Stimulated activated effector memory CD8-positive, alpha-beta T cell treated with anti-CD3 and anti-CD28 coated beads, Interleukin-12 subunit alpha, Interleukin-12 subunit beta, amount 100 ng/mL, for 72 hours (primary cell): ENCODE results near the gene PRR15L.

ENCODE experiments used
- ATAC-seq: fragments of 150-1000 bp; cut with Tn5 transposase; 2 replicates; pipeline ENCODE4 v1.10.0; 2021
- DNase-seq, 2 donors: peaks; one replicate each; pipeline ENCODE4 v3.0.0; 2021 to 2022; ENCODE audit warnings: low spot score in 2 of 2
- H3K27ac Mint-ChIP-seq: one replicate; pipeline ENCODE4 v1.8.0; 2022; ENCODE audit warnings: mild to moderate bottlenecking, mixed read lengths
- H3K36me3 Mint-ChIP-seq: one replicate; pipeline ENCODE4 v1.8.0; 2022; ENCODE audit warnings: mild to moderate bottlenecking, mixed read lengths
- H3K4me1 Mint-ChIP-seq: one replicate; pipeline ENCODE4 v1.8.0; 2022; ENCODE audit warnings: mixed read lengths
- H3K4me3 Mint-ChIP-seq: one replicate; pipeline ENCODE4 v1.8.0; 2022; ENCODE audit warnings: mild to moderate bottlenecking, mixed read lengths
- H3K9me3 Mint-ChIP-seq: one replicate; pipeline ENCODE4 v1.8.0; 2022; ENCODE audit warnings: mixed read lengths

Gene PRR15L

DNA sequence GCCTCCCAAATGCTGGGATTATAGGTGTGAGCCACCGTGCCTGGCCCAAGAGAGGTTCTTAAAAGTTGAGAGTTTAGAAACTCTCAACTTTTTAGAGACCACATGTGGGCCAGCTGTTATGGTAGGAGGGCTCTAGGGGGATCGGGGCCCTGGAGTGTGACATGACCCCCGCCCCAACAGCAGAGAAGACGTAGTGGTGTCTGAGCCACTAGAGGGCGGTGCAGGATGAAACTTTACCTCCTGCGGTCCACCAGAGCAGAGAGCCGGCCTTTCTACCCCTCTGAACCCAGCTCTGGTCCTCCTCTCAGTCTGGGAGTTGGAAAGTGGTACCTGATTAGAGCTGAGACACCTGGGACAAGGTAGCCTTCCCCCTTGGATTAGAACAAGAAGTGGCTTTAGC, 20.6 kb upstream of the PRR15L start:
- Mint-ChIP-seq H3K27ac (no peak overlapping the region), H3K9me3 (no peaks in the 10 kb centered on the region), H3K4me1 (peaks cover 33% of the 10 kb centered on the region), H3K4me3 (no peak overlapping the region), H3K36me3 (peaks cover 97% of the 10 kb centered on the region)
- ATAC-seq (peak; percentile 66), DNase-seq (peak; percentile 16 to 74)

DNA sequence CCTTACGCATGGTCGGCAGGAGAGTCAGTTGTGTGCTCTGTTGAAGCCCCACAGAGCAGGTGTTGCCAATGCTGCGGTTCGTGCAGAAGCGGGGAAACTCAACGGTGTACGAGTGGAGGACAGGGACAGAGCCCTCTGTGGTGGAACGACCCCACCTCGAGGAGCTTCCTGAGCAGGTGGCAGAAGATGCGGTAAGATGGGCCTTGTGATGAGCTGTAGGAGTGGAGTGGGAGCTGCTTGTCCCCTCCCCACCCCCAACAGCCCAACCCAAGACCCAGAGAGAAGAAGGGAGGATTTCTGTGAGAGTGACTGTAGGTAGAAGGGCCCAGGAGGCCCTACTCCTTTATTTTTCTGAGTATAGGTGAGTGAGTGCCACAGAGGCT, 18.1 kb upstream of the PRR15L start:
- no peaks in the 10 kb centered on the region for H3K9me3 Mint-ChIP-seq
- peaks cover 11% of the 10 kb centered on the region for H3K4me1 Mint-ChIP-seq
- peaks cover 82% of the 10 kb centered on the region for H3K36me3 Mint-ChIP-seq
- peak overlapping the region; percentile 68 for H3K27ac Mint-ChIP-seq
- DNase-seq = no peak
- H3K4me3 Mint-ChIP-seq = no peak overlapping the region
- no peak for ATAC-seq

DNA sequence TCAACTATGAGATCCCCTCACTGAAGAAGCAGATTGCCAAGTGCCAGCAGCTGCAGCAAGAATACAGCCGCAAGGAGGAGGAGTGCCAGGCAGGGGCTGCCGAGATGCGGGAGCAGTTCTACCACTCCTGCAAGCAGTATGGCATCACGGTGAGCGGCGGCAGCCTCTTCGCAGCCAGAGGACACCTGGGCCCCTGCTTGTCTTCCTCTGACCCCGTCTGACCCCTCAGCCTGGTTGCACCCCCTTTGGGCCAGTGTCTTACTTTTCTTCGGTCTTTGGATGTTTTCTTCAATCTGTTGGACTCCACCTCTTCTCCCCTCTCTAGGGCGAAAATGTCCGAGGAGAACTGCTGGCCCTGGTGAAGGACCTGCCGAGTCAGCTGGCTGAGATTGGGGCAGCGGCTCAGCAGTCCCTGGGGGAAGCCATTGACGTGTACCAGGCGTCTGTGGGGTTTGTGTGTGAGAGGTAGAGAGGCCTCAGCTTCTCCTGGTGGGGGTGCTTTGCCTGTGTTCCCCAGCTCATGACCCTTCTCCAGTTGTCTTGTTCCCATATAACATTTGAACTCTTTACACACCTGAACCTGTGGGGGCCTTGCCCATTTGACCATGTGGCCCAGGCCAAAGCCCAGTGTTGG, 17.6 kb upstream of the PRR15L start:
- Mint-ChIP-seq H3K36me3 (peaks cover 77% of the 10 kb centered on the region), H3K4me3 (no peak overlapping the region), H3K4me1 (peaks cover 10% of the 10 kb centered on the region), H3K27ac (peak overlapping the region; percentile 68), H3K9me3 (no peaks in the 10 kb centered on the region)
- no peak for DNase-seq
- ATAC-seq = no peak

DNA sequence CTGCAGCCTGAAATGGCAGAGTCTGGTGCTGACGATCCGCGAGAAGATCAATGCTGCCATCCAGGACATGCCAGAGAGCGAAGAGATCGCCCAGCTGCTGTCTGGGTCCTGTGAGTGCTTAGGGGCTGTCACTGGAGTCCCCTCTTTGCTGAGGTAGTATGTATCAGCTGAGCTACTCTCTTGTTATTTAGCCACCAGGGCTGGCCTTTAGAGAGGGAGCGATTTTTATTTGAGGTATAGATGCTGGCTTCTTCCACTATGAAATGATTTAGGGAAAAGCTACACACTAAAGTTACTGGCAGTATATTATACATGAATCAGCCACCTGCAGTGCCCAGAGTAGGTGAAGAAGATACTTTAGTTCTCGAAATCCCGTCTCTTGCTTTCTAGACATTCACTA, 15.9 kb upstream of the PRR15L start:
- Mint-ChIP-seq H3K9me3 (no peaks in the 10 kb centered on the region), H3K4me1 (peaks cover 13% of the 10 kb centered on the region), H3K4me3 (no peak overlapping the region), H3K27ac (no peak overlapping the region), H3K36me3 (peaks cover 59% of the 10 kb centered on the region)
- DNase-seq (no peak), ATAC-seq (no peak)

DNA sequence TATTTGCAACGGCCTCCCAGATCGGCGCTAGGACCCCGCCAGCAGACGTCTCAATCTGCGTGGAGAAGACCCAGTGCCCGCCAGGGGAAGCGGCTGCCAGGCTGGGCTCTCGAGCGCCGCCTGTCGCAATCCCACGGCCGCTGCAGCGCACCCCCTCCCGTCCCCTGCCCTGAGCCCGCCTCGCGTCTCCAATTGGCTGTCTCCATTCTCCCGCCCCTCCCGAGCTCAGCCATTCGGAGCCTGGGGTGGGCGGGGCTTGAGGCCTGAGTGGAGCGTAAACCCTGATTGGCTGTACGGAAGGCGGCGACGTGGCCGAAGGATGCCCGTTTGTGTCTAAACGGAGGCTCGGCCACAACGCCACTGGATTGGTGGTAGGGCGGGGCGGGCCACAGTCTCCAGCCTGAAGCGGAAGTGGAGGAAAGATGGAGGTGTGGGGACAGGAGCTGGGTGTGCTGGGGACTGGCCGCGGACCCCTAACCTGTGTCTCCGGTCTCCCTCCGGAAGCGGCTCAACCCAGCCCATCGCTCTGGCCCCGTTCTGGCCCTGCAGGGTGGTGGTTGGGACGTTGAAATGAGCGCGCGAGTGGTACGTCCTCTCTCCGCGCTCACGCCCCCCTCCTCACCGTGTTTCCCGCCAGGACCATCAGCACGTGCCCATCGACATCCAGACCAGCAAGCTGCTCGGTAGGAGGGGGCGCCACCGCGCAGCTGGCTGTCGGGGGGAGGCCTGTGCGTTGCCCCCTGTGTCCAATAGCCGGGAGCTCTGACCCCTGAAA, 13.2 kb upstream of the PRR15L start, which contains the start of gene CDK5RAP3:
TSS of gene CDK5RAP3 (plus strand) at position 389 of the 775 bp plus-strand sequence. CDS start at position 423, 34 bp downstream.
- Mint-ChIP-seq H3K36me3 (peaks cover 40% of the 10 kb centered on the region), H3K4me1 (peaks cover 13% of the 10 kb centered on the region), H3K9me3 (no peaks in the 10 kb centered on the region), H3K4me3 (peak within 1 kb of the TSS; percentile 95), H3K27ac (peak within 1 kb of the TSS; percentile 95)
- DNase-seq (peak; percentile 99 to 100), ATAC-seq (peak; percentile 97)

DNA sequence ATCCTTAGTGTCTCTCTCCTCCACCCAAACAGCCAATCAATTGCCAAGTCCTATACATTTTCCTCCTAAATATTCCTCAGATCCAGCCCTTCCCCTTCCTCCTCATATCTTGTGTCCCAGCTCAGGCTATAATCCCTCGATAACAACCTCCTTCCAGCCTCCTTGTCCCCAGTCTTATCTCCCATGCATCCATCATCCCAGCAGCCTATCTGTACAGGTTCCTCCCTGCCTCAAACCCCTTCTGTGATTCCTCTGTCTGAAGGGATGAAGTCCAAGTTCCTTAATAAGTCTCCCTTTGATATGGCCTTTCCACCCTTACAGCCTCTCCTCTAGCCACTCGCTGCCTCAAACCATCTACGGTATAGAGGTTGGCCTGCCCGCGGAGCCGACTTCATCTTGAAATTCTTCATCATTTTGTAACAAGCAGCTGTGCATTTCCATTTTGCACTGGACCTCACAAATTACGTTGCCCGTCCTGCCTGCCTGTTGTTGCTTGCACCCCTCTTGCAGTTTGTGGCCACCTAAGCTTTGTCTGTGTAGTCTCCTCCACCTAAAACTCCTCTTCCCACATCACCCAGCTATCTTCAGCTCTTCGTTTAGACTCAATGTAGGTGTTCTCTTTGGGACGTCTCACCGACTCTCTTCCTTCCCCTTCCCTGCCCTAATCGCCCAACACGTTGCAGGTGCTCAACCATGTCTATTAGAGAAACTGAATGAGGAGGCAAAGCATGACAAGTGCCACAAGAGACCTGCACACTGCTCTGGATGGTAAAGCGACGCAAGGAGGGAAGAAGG, 12.4 kb upstream of the PRR15L start:
- Mint-ChIP-seq H3K4me1 (peaks cover 13% of the 10 kb centered on the region), H3K4me3 (peak overlapping the region; percentile 95), H3K27ac (peak overlapping the region; percentile 95), H3K9me3 (no peaks in the 10 kb centered on the region), H3K36me3 (peaks cover 32% of the 10 kb centered on the region)
- ATAC-seq (no peak), DNase-seq (no peak)

DNA sequence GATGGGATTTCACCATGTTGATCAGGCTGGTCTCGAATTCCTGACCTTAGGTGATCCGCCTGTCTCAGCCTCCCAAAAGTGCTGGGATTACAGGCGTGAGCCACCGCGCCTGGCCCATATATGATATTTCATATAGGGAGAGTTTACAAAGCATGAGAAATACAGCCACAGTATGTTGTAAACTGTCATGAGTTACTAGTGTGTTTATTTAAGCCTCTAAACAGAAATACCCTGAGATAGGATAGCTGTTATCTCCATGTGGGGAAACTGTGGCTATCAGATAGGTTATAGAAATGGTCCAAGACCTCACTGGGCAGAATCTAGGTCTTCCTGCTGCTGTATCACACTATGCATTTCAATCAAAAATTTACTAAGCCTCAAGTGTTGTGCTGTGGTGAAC, 11.2 kb upstream of the PRR15L start:
- peaks cover 21% of the 10 kb centered on the region for H3K36me3 Mint-ChIP-seq
- H3K27ac Mint-ChIP-seq = no peak overlapping the region
- peaks cover 13% of the 10 kb centered on the region for H3K4me1 Mint-ChIP-seq
- H3K4me3 Mint-ChIP-seq = no peak overlapping the region
- ATAC-seq (no peak), DNase-seq (no peak)
- H3K9me3 Mint-ChIP-seq = no peaks in the 10 kb centered on the region

DNA sequence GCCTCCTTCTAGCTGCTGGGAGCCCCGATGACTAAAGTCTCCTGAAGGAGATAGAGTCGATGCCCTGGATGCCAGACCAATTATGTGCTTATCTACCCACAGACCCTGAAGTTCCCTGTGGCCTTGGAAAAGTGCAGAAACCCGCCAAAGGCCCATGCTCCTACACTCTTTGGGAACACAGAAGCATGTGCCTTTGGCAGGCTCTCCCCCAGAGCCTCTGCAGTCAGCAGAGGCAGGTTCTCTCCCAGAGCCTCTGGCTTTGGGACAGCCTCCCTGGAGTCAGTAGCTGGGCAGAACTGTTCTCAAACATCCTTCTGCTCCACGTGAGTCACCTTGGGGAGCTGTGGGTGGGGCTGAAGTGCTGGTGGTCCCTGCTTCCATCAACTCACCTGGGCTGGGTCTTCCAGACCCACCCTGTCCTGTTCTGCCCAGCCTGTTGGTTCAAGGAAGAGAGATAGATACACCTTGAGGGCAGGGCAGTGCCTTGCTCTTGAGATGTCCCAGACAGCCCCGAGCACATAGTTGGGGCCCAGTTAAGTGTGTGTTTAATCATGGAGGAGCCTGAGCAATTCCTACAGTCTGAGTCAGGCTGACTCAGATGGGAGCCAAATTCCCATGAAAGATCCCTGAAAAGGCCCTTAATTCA, 10.0 kb upstream of the PRR15L start:
- ATAC-seq (no peak), DNase-seq (no peak)
- H3K36me3 Mint-ChIP-seq = peaks cover 15% of the 10 kb centered on the region

DNA sequence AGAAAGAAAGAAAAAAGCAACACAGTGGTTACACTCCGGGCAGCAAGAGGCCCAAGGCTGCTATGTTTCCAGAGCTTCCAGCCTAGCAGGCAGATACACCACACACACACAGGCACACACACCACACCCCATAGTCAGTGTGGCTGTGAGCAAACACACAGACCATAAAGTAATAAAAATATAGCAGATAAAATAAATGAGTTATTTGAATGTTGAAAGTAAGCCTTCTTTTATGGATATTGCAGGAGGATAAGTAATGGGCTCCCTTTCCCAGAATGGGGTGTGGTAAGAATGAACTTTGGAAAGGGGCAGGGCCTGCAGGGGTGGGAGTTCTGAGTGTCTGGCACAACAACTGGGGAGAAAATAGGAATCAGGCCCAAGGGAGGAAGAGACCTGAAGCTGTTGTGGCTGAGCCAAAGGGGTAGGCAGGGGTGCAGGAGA, 8.4 kb upstream of the PRR15L start:
- DNase-seq (no peak), ATAC-seq (no peak)
- Mint-ChIP-seq H3K4me1 (peaks cover 13% of the 10 kb centered on the region), H3K9me3 (no peaks in the 10 kb centered on the region), H3K27ac (peak overlapping the region; percentile 32), H3K4me3 (no peak overlapping the region), H3K36me3 (peaks cover 8% of the 10 kb centered on the region)

More for the DNA sequence above, 10.0 kb upstream of the PRR15L start:
- Mint-ChIP-seq H3K27ac (no peak overlapping the region), H3K9me3 (no peaks in the 10 kb centered on the region), H3K4me1 (peaks cover 13% of the 10 kb centered on the region), H3K4me3 (no peak overlapping the region)

DNA sequence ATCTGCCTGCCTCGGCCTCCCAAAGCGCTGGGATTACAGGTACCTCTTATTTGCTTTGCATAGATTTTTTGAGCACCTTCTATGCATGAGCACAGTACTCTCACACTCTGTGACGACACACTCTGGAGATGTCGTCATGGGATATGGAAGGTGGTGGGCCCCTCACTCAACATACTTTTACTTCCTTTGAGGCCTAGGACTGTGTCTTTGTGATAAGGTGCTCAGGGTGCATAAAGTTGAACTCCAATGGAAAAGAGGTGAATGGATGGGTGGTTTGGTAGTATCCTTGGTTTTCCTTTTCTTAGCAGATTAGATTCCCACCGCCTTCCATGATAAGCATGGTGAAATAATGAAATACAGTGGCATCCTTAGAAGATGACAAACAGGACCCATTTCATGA, 7.2 kb upstream of the PRR15L start:
- ATAC-seq = no peak

DNA sequence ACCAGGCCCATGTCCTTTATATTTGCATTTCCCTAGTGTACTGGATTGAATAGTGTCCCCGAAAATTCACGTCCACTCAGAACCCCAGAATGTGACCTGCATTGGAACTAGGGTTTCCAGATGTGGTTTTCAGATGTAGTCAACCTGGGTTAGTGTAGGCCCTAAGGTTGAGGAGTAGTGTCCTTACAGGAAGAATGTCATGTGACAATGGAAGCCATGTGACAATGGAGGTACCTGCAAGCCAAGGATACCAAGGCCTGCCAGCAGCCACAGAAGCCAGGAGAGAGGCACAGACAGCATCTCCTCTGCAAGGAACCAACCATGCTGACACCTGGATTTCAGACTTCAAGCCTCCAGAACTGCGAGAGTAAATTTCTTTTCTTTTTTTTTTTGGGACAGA, 5.2 kb upstream of the PRR15L start:
- DNase-seq = no peak
- no peak overlapping the region for H3K4me3 Mint-ChIP-seq

More for the DNA sequence above, 7.2 kb upstream of the PRR15L start:
- H3K4me1 Mint-ChIP-seq = peaks cover 4% of the 10 kb centered on the region
- peaks cover 8% of the 10 kb centered on the region for H3K36me3 Mint-ChIP-seq
- no peak for DNase-seq
- H3K27ac Mint-ChIP-seq = no peak overlapping the region
- H3K4me3 Mint-ChIP-seq = no peak overlapping the region
- H3K9me3 Mint-ChIP-seq = no peaks in the 10 kb centered on the region

DNA sequence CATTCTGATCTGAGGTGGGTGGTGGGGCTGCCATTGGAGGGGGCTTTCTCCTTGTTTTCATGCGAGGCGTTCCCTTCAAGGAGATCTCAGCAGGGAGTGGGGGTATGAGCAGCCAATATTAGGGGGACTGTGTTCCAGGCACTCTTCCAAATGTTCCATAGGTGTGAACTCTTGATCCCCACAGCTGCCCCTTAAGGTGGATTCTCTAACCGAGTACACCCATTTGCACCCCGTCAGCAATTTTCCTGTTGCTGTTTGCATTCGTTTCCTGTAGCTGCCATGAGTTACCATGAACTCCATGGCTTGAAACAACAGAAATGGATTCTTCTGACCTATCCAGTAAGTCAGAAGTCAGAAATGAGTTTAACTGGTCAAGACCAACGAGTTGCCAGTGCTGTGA, 3.7 kb upstream of the PRR15L start:
- Mint-ChIP-seq H3K4me3 (no peak overlapping the region), H3K36me3 (no peaks in the 10 kb centered on the region), H3K27ac (peak overlapping the region; percentile 39), H3K9me3 (no peaks in the 10 kb centered on the region), H3K4me1 (no peaks in the 10 kb centered on the region)
- ATAC-seq = no peak
- no peak for DNase-seq

More for the DNA sequence above, 5.2 kb upstream of the PRR15L start:
- Mint-ChIP-seq H3K9me3 (no peaks in the 10 kb centered on the region), H3K36me3 (peaks cover 7% of the 10 kb centered on the region), H3K27ac (peak overlapping the region; percentile 30), H3K4me1 (no peaks in the 10 kb centered on the region)
- no peak for ATAC-seq

DNA sequence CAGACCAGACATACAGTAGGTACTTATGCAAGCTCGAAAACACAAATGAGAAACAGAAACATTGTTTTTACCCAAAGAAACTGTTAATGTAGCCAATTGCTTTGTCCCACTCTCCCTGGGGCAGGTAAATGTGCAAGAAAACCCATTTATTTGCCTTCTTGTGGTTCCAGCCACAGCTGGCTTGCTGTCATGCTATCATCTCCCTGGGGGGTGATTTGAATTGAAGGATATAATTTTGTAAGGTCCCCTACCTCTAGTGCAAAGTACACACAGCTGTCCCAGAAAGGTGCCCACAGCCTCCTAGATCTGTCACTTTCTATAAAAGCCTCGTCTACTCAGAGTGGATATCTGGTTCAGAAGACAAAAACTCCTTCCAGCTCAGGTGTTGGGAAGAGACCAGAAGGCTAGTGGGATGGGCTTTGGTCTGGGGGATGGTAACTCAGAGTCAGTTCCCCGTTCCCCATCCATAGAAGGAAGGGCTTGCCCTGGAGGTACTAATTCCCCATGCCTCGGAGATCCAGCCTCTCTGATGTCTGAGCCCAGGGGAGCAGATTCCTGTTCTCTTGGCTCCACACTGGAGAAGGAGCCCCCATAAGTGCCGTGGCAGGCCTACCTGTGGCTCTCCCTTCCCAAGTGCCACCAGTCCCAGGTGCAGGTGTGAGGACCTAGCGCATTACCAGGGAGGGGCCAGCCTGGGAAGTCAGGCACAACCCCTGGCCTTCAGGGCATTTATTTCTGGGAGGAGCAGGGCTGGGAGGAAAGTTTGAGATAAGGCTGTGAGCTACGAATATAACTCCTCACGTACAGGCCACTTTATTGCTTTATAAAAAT, 2.4 kb upstream of the PRR15L start:
- no peak for DNase-seq
- H3K27ac Mint-ChIP-seq = no peak overlapping the region
- H3K36me3 Mint-ChIP-seq = no peaks in the 10 kb centered on the region
- no peak overlapping the region for H3K4me3 Mint-ChIP-seq
- no peak for ATAC-seq
- H3K4me1 Mint-ChIP-seq = no peaks in the 10 kb centered on the region
- no peaks in the 10 kb centered on the region for H3K9me3 Mint-ChIP-seq

DNA sequence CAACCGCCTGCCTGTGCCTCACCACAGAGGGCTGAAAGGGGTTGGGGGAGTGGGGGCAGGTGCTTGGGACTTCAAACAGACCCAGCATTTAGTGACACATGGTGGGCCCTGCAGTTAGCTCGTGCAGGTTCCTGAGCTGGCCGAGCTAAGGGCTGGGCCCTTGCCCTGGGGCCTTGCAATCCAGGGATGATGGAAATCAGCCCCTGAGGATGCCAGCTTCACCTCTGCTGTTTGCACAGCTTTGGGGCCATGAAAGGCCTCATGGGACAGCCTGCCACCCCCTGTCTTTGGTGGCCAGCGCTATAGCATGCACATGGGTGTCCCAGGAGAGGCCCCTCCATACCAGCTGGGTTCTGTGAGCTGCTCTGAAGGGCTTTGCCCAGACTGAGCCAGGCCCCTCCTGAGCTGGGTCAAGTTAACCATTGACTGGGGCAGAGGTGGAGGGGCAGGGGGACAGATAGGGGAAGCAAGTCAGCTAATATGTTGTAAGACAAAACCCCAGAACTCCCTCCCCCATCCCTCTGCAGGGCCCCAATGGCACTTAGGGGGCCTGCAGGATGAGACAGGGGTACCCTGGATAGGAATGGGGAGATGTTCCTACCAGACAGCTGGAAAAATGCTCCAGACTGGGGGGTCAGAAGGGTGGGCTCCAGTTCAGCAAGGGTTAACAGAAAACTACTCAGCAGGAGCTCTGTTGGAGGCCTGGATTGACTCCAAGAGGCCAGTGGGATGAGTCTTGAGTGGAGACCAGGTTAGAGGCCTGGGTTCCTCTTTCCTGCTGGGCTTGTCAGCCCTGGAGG, 692 bp downstream of the PRR15L start:
- Mint-ChIP-seq H3K9me3 (no peaks in the 10 kb centered on the region), H3K36me3 (no peaks in the 10 kb centered on the region), H3K4me1 (no peaks in the 10 kb centered on the region), H3K4me3 (no peak overlapping the region), H3K27ac (no peak overlapping the region)
- no peak for ATAC-seq
- no peak for DNase-seq
